CD4-positive, alpha-beta T cell treated with Interleukin-21 for 1 hour (primary cell): ENCODE results near the gene RAB9A.
"Not testable (repeated sequence)": the region's sequence is repeated elsewhere in the genome, so short reads cannot be mapped to it uniquely, and the experiment has no call there.

Experiments
- DNase-seq: peaks from one replicate; pipeline ENCODE4 v3.0.0-alpha.2; 2020

Gene RAB9A

GRCh38 chrX:13688958-13689740 lies at the start of gene RAB9A:
Gene RAB9A (plus strand): TSS chrX:13689128. CDS start chrX:13708747, 19,619 bp downstream.
- DNase-seq: peak; percentile 82

- not testable (repeated sequence) for DNase-seq
Observed at GRCh38 chrX:13641684-13642083, 47.2 kb upstream of the RAB9A start.

- DNase-seq: no peak
Observed at GRCh38 chrX:13645464-13646153, 43.3 kb upstream of the RAB9A start.

GRCh38 chrX:13646154-13646549 lies 42.8 kb upstream of the RAB9A start:
- peak; percentile 34 for DNase-seq

- peak; percentile 59 for DNase-seq
Observed at GRCh38 chrX:13647709-13648212, 41.2 kb upstream of the RAB9A start.

- DNase-seq: not testable (repeated sequence)
Observed at GRCh38 chrX:13648336-13648735, 40.6 kb upstream of the RAB9A start.

- DNase-seq: no peak
Observed at GRCh38 chrX:13649838-13650237, 39.1 kb upstream of the RAB9A start.

- DNase-seq: no peak
Observed at GRCh38 chrX:13650318-13650717, 38.6 kb upstream of the RAB9A start.

GRCh38 chrX:13651150-13651549 lies 37.8 kb upstream of the RAB9A start:
- DNase-seq: no peak

GRCh38 chrX:13652287-13652793 lies 36.6 kb upstream of the RAB9A start:
- DNase-seq: no peak

GRCh38 chrX:13652850-13653693 lies 35.9 kb upstream of the RAB9A start, which contains the start of gene TCEANC:
Gene TCEANC (plus strand): TSS chrX:13653141. CDS start chrX:13662509, 9,368 bp downstream.
- peak; percentile 94 for DNase-seq

GRCh38 chrX:13654116-13654515 lies 34.8 kb upstream of the RAB9A start:
- no peak for DNase-seq

- DNase-seq: no peak
Observed at GRCh38 chrX:13655674-13656073, 33.3 kb upstream of the RAB9A start.

- DNase-seq: peak; percentile 77
Observed at GRCh38 chrX:13658602-13659001, 30.3 kb upstream of the RAB9A start.

- no peak for DNase-seq
Observed at GRCh38 chrX:13659063-13659462, 29.9 kb upstream of the RAB9A start.

- no peak for DNase-seq
Observed at GRCh38 chrX:13661735-13662288, 27.1 kb upstream of the RAB9A start.

GRCh38 chrX:13662355-13662791 lies 26.6 kb upstream of the RAB9A start:
- DNase-seq: no peak

GRCh38 chrX:13664020-13664419 lies 24.9 kb upstream of the RAB9A start:
- no peak for DNase-seq

- DNase-seq: no peak
Observed at GRCh38 chrX:13666836-13667235, 22.1 kb upstream of the RAB9A start.

- no peak for DNase-seq
Observed at GRCh38 chrX:13667919-13668318, 21.0 kb upstream of the RAB9A start.

GRCh38 chrX:13669246-13669737 lies 19.6 kb upstream of the RAB9A start:
- peak; percentile 74 for DNase-seq

- DNase-seq: not testable (repeated sequence)
Observed at GRCh38 chrX:13669755-13670154, 19.2 kb upstream of the RAB9A start.
